Erythroblast (primary cell): ENCODE results near the gene TFRC.
A peak's percentile ranks its signal among the peaks of the same experiment; 100 is the strongest.
"Not testable (repeated sequence)": the region's sequence is repeated elsewhere in the genome, so short reads cannot be mapped to it uniquely, and the experiment has no call there.

Experiments used
- DNase-seq, 2 experiments: peaks; one replicate each; lab custom pipeline; 2025; lab: John Stamatoyannopoulos, UW
- GATA1 ChIP-seq: IDR thresholded peaks from 2 replicates; pipeline ENCODE4 v1.6.1; 2011; ENCODE audit warnings: low read depth, mild to moderate bottlenecking, control low read depth, low read length, moderate library complexity
- POLR2A ChIP-seq: IDR thresholded peaks from 2 replicates; pipeline ENCODE4 v1.6.1; 2011; ENCODE audit warnings: mild to moderate bottlenecking, low read length

Gene TFRC

DNA sequence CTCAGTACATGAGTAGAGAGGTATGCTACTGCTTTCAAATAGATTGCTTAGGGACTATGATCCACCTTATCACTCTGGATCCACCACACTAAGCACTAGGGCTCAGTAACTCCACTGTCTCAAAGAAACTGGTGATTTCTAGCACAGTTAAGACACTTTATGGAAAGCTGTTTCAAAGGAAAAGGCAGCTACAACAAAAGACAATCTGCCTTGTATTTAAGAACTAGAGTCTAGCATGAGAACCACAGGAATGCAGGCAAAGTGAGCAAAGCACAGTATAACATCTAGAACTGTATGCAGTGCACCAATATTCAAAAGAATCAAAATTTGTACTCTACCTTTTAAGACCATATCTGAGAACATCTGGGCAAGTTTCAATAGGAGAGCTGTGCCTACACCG, 17.9 kb downstream of the TFRC start:
- no peak for DNase-seq
- TF ChIP-seq POLR2A: peak; percentile 43
- TF ChIP-seq GATA1: no peak

DNA sequence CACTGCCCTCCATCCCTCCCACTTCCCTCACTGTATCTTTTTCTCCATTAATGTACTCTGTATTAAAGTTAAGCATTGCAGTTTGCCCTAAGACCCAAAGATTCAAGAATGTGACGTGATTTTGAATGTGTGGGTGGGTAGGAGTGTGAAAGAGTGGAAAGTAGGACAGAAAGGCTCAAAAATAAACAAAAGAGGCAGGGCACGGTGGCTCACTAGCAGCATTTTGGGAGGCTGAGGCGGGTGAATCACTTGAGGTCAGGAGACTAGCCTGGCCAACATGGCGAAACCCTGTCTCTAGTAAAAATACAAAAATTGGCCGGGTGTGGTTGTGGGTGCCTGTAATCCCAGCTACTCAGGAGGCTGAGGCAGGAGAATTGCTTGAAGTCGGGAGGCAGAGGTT, 18.4 kb downstream of the TFRC start:
- no peak for TF ChIP-seq GATA1
- no peak for TF ChIP-seq POLR2A

DNA sequence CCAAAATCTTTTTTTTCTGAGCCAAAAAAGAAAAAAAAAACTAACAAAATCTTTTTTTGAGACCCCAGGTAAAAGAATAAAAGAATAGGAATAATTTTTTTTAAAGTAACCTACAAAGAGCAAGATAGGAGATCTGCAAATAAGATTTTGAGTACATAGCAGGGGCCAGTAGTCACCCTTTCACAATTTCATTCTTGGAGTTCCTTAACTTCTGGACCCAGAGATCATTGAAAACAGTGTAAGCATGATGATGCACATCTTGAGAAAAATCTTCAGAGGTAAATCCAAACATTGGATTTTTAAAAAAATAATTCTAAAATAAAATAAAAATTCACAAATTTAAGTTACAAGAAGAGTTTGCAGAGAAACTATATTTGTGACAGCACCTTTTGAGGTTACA, 18.8 kb downstream of the TFRC start:
- DNase-seq: no peak
- TF ChIP-seq GATA1 (no peak), POLR2A (no peak)

More for the DNA sequence above, 18.4 kb downstream of the TFRC start:
- no peak for DNase-seq

DNA sequence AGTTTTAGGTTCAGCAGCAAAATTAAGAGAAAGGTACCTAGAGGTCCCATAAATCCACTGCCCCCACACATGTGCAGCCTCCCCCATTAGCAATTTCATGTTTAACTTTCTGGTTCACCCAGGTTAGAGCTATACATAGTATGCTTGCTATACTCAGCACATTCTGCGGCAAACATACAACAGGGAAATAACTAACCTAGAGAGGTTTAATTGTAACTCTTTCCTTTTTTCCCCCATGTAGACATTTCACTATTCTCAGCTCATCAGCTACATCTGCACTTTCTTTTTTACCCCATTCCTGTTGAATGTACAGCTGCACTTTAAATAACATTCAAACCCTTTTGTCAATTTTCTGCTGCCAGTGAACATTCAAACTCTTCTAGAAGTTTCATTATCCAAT, 21.1 kb downstream of the TFRC start:
- DNase-seq: no peak
- TF ChIP-seq POLR2A (peak; percentile 44), GATA1 (no peak)

DNA sequence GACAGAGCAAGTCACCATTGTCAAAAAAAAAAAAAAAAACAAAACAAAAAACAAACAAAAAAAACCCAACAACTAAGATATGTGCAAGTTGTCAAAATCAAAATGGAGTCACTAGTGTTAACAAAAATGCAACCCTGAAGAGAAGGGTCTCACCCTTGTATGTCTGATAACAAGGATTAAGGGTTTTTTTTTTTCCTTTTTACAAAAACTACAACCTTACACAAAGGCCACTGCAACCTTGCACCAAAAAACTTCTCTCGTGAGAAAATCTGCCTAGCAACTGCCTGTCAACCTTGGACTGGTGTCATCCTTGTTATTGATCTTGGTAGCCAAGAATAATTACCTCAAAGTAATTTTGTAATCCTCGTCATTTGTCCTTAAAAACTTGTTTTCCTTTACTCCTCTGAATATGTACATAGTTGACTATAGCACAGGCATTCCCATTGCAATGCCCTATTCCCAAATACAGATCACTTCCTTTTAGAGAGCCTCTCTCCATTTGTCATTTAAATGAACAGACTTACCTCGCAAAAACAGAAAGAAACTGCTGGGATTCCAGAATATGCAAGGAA, 24.0 kb downstream of the TFRC start:
- DNase-seq: no peak
- TF ChIP-seq POLR2A (no peak), GATA1 (no peak)

DNA sequence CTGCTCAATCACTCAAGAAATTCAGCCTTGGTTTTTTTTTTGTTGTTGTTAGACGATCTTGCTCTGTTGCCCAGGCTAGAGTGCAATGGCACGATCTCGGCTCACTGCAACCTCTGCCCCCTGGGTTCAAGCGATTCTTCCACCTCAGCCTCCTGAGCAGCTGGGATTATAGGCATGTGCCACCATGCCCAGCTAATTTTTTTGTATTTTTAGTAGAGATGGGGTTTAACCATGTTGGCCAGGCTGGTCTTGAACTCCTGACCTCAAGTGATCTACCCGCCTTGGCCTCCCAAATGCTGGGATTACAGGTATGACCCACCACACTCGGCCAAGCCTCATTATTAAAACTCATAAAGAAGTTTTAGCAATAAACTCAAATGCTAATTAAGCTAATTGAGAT, 25.5 kb downstream of the TFRC start:
- not testable (repeated sequence) for DNase-seq

DNA sequence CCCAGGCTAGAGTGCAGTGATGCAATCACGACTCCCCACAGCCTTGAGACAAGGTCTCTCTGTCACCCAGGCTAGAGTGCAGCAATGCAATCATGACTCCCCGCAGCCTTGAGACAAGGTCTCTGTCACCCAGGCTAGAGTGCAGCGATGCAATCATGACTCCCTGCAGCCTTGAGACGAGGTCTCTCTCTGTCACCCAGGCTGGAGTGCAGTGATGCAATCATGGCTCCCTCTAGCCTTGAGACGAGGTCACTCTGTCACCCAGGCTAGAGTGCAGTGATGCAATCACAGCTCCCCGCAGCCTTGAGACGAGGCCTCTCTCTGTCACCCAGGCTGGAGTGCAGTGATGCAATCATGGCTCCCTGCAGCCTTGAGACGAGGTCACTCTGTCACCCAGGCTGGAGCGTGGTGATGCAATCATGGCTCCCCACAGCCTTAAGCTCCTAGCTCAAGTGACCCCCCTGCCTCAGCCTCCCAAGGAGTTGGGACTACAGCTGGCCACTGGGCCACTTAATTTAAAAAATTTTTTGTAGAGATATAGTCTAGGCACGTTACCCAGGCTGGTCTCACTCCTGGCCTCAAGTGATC, 26.1 kb downstream of the TFRC start:
- DNase-seq: peak; percentile 87 to 93
- TF ChIP-seq POLR2A (peak; percentile 70), GATA1 (no peak)

DNA sequence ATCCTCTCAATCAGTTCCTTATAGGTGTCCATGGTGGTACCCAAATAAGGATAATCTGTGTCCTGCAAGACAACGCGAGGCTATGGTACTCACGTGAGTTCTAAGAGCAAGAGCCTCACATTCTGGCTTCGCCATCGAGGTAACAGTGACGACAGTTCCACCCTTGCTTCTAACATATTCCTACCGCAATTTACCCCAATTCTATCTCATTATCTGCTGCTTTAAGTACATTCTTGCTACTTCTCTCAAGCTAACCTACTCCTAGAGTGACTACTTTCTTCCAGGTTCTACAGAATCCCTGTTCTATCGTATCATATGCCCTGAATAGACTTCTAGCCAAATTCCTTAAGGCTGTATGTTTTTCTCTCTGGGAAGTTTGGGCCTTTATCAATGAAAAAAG, 26.6 kb downstream of the TFRC start:
- TF ChIP-seq GATA1 (no peak), POLR2A (peak; percentile 1)
- no peak for DNase-seq

DNA sequence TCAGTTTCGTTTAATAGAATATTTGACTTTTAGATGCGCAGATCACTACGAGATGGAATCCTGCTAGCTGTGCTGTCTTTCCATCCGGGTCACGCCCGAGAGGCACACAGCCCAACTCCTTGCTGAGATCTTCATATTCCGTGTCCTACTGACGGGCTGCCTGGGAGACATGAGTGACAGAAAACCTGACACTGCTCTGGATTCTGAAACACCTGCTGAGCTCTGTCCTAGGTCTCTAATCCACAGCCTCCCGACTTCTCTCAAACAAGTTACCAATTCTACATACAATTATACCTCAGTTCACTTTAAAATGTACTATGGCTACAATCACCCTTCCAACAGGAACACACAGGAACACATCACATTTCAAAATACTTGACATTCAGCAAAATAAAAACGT, 27.2 kb downstream of the TFRC start:
- DNase-seq: no peak
- TF ChIP-seq GATA1 (no peak), POLR2A (no peak)

DNA sequence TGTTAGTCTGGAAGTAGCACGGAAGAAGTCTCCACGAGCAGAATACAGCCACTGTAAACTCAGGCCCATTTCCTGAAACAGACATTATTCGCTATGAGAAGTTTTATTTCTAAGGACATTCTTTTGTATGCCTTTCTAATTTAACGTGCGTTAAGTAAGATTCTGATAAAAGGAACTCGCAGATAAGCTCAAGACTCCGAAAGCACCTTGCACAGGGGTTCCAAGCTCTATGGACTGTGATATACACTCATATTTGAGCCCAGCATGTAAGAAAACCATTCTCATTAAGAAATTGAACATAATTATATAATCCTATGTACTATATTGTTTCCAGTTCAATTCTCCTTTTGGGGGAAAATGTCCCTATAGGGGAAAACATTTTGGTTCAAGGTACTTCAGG, 28.4 kb downstream of the TFRC start:
- TF ChIP-seq GATA1 (no peak), POLR2A (peak; percentile 57)
- no peak for DNase-seq

DNA sequence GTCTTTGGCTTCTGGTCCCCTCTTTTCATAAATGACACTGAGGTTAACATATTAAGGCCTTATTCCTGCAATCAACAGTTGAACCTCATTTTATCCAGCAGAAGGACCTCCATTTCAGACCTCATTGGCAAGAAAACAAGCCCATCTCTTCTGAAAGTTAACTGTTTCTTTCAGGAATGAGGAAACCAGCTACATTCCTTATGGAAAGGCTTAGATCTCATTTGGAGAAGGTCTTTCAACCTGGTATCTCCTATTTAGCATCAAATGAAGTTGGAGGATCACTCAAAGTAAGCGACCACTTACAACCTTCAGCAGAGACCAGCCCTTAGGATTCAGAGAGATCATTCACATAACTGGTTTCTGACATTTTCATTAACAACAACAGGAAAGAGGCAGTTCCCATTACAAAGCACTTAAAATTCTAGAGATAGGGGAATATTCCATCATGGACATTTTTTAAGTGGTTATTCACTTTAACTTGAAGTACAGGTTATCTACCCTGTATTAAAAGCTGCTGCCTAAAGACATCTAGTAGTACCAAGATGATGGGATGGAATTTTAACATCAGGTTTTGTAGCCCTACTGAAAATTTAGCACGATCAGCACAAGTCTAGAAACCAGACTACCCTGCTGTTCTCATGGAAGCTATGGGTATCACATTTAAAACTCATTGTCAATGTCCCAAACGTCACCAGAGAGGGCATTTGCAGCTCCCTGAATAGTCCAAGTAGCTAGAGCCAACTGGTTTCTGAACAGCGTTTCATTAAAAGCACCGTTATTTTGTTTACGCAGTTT, 30.4 kb downstream of the TFRC start:
- peak; percentile 27 for TF ChIP-seq POLR2A
- TF ChIP-seq GATA1: no peak
- no peak for DNase-seq

DNA sequence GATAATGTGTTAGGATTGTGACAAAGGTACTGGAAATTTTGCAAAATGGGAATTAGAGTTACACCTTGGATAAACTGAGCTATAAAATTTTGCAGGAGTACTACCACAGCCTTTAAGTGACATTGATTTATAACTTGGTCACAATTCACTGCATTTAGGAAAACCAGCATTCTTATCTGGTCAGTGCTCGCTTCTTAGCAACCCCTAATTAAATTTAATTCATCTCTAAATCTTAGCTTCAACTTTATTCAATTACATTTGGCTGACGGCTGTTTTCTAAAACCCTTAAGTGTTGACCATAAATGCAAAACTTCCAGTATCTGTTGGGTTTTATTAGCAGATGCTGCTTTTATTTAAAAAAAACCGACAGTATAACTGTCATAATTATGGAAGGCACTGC, 31.3 kb downstream of the TFRC start:
- no peak for DNase-seq
- TF ChIP-seq POLR2A (no peak), GATA1 (no peak)

DNA sequence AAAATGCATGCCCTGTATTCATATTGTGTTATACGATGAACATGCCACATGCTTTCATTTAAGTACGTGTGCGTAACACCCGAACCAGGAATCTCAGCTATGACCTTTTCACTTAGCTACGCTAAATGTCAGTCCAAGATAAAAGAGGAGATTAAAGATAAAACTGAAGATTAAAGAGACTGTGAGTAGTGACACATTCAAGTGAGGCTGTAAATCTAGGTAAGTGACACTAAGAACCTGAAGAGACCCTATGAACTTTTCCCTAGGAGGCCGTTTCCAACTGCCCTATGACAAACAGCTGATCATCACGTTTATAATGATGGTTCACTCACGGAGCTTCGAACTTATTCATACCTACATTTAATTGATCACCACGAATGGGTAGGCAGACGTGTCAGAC, 32.2 kb downstream of the TFRC start:
- TF ChIP-seq POLR2A (peak; percentile 52), GATA1 (no peak)
- DNase-seq: no peak

DNA sequence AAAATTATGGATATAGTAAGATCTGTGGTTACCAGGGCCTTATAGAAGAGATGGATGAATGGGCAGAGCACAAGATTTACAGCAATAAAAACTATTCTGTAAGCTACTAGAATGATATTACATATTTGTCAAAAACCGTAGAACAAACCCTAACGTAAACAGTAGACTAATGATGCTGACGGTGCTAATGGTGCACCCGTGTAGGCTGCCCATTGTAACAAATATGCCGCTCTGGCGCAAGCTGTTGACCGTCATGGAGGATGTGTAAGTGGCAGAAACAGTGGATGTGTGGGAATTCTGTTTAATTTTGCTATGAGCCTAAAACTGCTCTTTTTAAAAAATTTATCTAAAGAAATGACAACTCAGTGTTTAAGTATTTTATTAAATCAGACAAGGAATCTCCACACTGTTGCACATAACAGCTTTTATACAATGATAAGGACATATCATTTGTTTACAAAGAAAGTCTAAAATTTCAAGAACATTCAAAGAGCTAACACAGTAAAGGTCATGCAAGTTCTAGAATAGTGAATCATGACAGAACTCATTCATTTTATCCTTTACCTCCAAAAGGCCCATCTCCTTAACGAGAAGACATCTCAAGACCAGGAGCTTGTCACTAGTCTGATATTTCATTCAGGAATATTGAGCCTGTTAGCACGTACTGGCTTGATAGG, 32.8 kb downstream of the TFRC start:
- TF ChIP-seq POLR2A: no peak
- no peak for TF ChIP-seq GATA1
- peak in 1 of 2 experiments; percentile 63 for DNase-seq
